HTR-8/SVneo (cell line): ENCODE measurements around the gene OR9A2.

ENCODE experiments used
- DNase-seq: peaks from one replicate; pipeline ENCODE4 v3.0.0; 2011; ENCODE audit warnings: low spot score, mixed read lengths; ENCODE audit not compliant: insufficient read length
- FAIRE-seq: peaks from 2 replicates; lab custom pipeline; 2011; peaks lifted over from hg19 to GRCh38; lab: Jason Lieb, UNC

The OR9A2 gene

GRCh38 chr7:143025371-143025770 lies 1.6 kb downstream of the OR9A2 start:
- DNase-seq (no peak), FAIRE-seq (no peak)

DNA sequence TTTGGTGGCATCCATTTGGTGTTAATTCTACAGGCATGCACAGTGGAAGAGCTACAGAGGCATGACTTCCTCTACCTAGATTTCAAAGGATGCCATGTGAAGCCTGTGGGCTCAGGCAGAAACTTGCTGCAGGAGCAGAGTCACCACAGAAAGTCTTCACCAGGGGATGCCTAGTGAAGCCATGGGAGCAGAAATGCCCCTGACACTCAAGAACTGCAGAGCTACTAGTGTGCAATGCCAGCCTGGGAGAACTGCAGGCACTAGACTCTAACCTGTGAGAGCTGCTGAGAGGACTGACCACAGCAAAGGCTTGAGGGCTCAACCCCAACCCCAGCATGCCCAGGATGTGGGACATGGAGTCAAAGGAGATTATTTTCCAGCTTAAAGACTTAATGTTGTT lies 3.9 kb downstream of the OR9A2 start:
- no peak for FAIRE-seq
- DNase-seq = no peak

DNA sequence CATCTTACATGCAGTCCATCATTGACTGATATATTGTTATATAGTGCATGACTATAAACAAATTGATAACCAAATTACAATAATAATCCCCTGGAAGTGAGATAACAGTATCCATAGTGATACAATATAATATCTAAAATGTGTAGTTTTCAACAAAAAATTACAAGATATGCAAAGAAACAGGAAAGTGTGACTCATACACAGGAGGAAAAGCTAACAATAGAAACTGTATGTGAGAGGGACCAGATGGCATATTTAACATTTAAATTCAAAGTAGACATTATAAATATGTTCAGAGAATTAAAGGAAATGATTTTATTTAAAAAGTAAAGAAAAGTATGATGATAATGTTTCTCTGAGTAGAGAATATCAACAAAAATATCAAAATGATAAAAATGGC lies 8.0 kb downstream of the OR9A2 start:
- FAIRE-seq (no peak), DNase-seq (no peak)

GRCh38 chr7:143016996-143017395 lies 9.9 kb downstream of the OR9A2 start:
- no peak for DNase-seq
- FAIRE-seq = no peak

DNA sequence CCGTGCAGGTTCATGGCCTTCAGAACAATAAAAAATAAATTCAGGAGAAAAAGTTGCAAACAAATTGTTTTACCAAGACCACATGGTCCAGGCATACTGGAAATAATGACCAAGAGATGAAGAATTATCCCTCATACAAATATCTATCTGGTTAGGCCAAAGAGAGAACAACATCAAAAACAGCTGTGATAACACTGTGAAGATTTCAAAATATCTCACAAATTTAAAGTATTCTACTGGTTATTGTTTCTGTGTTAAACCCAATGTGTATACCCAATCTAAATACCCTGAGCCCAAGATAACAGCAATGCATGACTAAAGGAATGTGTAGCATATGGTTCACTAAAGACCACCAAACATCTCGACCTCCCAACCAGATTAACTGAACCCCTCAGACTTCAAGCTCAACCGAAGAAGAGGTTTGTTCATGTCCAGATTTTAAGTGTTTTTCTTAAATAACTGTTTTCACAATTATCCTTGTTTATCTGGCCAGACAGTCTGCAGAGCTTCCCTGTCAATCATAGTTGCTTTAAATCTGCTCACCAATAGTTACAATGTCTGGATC lies 10.9 kb downstream of the OR9A2 start:
- DNase-seq (no peak), FAIRE-seq (no peak)

DNA sequence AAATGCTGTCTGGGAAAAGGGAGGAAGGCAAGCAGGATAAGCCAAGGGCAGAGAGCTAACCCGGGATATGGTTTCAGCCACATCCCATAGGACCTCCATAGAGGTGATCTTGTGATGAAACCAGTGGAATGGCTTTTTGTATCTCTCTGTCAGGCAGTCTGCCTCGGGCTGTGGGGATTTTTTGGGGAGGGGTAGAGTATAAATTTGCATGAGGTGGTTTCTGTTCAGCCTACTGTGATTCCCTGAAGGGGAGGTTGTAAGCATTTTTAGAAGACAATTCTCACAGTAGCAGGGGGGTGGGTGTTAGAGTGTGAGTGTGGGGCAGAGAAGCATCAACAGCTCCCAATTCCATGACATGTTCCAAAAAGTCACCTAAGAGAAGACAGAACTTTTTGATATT lies 11.8 kb downstream of the OR9A2 start:
- DNase-seq = no peak
- FAIRE-seq = no peak

- FAIRE-seq = no peak
- DNase-seq = no peak
These were observed 13.0 kb downstream of the OR9A2 start for GRCh38 chr7:143013893-143014292.

DNA sequence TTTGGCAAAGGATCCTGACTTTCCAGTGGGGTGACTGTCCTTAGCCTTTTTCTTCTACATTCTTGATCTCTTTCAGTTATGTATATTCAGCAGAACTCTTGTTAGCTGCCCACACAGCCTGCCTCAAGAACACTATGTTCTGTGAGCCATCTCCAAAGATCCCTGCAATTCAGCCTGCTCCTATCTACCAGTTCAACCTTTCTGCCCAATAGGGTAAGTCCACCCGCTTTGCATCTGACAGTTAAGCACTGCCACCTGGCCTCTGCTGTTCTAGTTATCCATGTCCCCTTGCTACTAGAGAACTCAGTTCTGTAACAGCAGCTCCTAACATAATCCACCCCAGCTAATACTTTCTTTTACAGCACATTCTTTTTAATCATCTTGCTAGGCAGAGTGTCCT lies 13.5 kb downstream of the OR9A2 start:
- DNase-seq (no peak), FAIRE-seq (no peak)

DNA sequence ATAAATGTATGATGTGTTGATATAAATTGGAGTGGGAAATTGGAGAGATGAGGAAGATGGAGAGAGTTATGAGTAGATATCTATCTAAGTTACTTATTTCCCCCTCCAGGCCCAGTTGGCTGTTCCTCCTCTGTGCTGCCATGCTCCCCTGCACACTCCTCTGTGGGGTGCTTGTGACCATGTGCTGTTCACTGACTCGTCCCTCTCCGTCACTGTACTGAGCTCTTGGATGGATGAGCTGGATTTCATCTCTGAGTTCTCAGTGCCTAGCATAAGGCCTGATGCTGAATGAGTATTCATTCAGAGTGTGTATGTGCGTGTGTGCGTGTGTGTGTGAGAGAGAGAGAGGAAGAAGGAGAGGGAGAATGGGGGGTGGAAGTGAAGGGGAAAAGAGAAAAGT lies 14.5 kb downstream of the OR9A2 start:
- FAIRE-seq (no peak), DNase-seq (no peak)

GRCh38 chr7:143012001-143012400 lies 14.9 kb downstream of the OR9A2 start:
- no peak for FAIRE-seq

DNA sequence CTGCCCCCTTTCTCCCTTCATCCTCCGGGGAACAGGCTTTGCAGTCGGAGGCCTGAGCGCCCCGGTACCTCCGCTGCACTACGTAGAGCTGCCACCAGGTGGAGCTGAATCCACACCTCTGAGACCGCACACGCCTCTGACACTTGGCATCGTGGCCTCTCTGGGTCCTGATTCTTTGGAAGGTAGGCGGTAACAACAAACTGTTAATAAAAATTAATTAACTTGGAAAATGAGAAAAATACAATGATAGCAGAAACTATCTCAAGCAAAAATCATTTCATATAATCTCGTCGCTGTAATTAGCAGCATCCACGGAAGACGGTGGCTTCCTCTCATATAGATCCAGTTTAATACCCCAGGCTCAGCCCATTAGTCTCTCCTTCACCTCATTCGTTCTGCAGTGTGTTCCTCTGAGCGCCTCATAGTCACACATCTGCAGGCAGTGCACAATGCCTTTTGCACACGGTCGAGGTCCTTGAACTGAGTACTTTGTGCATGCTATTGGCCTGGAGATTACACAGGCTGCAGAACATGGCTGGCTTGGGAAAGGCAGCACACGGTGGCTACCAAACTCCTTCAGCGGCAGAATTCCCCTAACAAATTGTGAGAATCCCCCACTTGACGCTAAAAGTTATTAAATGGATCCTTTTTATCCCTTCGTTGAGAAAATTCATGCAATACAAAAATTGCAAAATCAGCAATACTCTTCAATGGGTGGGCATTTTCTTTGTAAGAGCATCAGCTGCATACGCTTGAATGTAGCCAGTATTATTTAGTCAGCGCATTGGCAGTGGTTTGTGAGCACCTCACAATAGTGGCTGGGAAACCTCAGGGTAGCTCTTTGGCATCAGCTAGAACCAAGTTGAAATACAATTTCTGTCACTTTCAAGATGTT lies 18.7 kb downstream of the OR9A2 start:
- DNase-seq (peak; percentile 50), FAIRE-seq (no peak)

More at GRCh38 chr7:143012001-143012400, 14.9 kb downstream of the OR9A2 start:
- no peak for DNase-seq

DNA sequence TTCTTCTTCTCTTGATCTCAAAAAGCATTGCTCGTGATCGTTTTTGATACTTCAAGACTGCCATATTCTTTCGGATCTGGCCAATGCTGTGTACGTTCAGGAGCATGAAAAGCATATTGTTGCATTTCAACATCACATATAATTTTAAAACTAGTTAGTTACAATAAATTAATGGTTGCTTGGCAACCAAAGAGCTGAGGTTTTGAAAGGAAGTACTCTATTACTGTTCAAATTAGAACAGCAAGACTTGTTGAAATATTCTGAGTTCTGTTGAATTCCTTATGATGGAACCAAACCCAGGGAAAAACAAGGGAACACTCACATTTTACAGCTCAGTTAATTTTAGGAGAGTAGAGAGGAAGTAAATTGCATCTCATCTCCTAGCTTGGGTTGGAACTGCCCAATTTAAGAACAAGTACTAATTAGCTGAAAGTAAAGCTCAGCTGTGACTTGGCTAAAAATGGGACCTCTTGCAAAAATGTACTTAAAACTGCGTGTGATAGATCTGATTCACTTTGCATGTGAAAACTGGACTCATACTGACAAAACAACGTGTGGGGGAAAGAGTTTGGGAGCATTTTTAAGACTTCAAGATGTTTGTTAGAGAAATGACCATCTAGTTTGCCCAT lies 21.2 kb downstream of the OR9A2 start:
- no peak for DNase-seq
- no peak for FAIRE-seq

- DNase-seq (peak; percentile 32), FAIRE-seq (no peak)
These were observed 23.4 kb downstream of the OR9A2 start for GRCh38 chr7:143003393-143004051.

DNA sequence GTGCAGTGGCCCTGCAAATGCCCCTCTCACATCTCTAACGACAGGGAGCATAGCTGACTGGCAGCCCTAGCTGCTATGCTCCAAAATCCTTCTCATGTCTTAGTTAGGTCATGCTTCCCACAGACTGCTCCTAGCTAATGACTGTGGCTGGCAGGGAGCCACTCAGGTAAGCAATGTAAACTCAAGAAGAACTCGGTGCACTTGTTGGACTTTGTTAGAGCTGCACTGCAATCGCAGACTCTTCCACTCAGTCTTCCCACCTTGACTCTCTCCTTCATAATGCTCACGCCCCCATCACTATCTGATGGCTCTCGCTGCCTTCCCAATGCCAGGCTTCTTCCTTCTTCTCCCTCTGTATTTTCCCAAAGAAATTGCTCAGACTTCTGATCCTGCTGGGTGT lies 24.0 kb downstream of the OR9A2 start:
- no peak for DNase-seq
- FAIRE-seq = no peak

- FAIRE-seq (no peak), DNase-seq (peak; percentile 13)
These were observed 24.8 kb downstream of the OR9A2 start for GRCh38 chr7:143002106-143002505.

DNA sequence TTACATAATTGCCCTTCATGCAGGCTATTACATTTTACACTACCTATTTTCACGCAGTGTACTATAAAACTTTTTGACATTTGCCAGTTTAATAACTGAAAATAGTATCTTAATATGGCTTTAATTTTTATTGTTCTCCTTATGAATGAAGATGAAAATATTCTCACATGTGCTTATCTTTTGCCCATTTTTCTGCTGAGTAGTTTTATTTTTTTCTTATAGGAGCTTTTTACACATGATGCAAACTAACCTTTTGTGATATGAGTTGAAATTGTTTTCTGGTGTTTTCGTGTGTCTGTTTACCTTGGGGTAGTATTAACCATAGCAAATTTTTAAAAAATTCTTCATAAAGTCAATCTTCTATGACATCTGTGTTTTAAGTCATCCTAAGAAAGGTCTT lies 26.3 kb downstream of the OR9A2 start:
- FAIRE-seq = no peak

DNA sequence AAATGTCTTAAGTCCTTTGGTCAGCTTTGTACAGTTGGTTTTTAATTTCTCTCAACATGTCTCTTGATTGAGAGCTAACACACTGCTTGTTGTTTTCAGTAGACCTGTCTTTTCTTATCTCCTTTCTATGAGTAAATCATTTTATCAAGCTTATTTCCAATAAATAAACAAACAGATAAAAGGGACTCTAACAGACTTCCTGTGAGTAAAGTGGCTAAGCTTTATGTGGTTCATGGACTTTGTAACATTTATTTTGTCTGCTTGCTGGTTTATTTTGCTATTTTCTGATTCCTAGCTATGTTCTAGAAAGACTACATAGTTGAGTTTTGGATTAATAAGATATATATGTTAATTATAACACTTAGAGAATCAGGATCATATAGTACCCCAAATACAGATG lies 27.1 kb downstream of the OR9A2 start:
- DNase-seq = no peak
- FAIRE-seq = no peak

More for the DNA sequence above, 26.3 kb downstream of the OR9A2 start:
- no peak for DNase-seq

GRCh38 chr7:142998966-142999365 lies 28.0 kb downstream of the OR9A2 start:
- DNase-seq = no peak
- FAIRE-seq = no peak

DNA sequence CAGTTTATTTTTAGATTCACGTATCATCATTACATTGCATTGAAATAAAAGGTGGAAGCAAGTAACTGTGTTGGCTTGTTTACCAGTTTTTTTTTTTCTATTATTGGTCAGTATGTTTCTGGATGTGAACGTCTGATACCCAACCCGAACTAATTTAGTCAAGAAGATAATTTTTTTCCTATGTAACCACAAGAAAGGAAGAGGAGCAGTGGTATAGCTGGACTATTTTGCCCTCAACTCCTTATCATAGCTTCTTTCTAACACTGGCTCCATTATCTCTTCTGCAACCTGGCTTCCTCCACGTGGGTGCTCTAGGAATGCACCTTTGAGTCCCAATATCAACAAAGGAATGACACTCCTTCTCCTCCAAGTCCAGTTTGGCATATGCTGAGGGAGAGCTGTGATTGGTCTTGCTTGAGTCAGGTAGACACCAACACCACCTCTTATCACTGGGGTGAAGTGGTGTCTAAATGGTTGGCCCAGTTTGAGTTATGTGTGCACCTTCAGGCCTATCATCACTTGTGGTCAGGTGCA lies 29.4 kb downstream of the OR9A2 start:
- FAIRE-seq = no peak
- DNase-seq = no peak

- DNase-seq (no peak), FAIRE-seq (no peak)
These were observed 34.5 kb downstream of the OR9A2 start for GRCh38 chr7:142992427-142992826.

- no peak for DNase-seq
- no peak for FAIRE-seq
These were observed 42.6 kb downstream of the OR9A2 start for GRCh38 chr7:142984297-142984696.
